Measurements from ENCODE around the gene CTNNA1. TPM values are rescaled to one million over a fixed set of nuclear protein-coding genes. Genes with fewer than 3 reads are reported as not detected.

CTNNA1 gene
- total RNA-seq, 3 donors from 2014 or later (not counting 1 experiment from before 2014, with no cell fraction given) = 34.4 to 53.0 (median 49.8) TPM

DNA sequence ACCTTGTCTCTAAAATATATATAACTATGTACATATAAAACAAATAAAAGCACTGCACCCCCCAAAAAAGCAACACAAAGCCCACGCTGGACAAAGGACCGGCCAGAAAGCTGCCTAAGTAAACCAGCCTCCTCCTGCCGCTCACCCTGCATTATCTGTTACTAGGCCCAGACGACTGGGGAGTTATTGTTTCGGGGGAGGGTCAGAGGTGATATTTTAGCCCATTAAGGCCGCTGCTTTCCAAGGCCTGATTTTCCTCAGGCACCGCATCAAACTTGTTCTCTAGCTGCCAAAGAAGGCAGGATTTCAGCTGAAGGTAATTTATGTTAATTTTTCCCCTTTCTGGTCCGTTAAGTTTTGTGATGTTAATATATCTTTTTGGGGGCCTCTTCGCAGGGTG is 44.0 kb upstream of the CTNNA1 start:
- Mint-ChIP-seq H3K27ac (no peak overlapping the region), H3K36me3 (no peaks in the 10 kb centered on the region), H3K27me3 (ENCODE audit: low read depth in 2 of 2) (peaks cover 27 to 38% of the 10 kb centered on the region in 2 donors), H3K4me1 (no peaks in the 10 kb centered on the region), H3K9me3 (no peaks in the 10 kb centered on the region), H3K4me3 (no peak overlapping the region)
- Histone ChIP-seq H3K27ac (ENCODE audit: low read length) (no peak overlapping the region), H3K27me3 (ENCODE audit: control insufficient read depth, insufficient read depth, low read length) (peaks cover 5% of the 10 kb centered on the region), H3K4me1 (ENCODE audit: control insufficient read depth, insufficient read depth, low read length) (no peaks in the 10 kb centered on the region), H3K36me3 (ENCODE audit: control insufficient read depth, insufficient read depth, low read length) (no peaks in the 10 kb centered on the region), H3K4me3 (ENCODE audit: low read length) (no peak overlapping the region), H3K9me3 (ENCODE audit: control insufficient read depth, insufficient read depth, low read length) (no peaks in the 10 kb centered on the region)
- WGBS (ENCODE audit: insufficient coverage) = 86% methylated on average over 9 of the region's 9 CpGs
- TF ChIP-seq, protein P1, sequence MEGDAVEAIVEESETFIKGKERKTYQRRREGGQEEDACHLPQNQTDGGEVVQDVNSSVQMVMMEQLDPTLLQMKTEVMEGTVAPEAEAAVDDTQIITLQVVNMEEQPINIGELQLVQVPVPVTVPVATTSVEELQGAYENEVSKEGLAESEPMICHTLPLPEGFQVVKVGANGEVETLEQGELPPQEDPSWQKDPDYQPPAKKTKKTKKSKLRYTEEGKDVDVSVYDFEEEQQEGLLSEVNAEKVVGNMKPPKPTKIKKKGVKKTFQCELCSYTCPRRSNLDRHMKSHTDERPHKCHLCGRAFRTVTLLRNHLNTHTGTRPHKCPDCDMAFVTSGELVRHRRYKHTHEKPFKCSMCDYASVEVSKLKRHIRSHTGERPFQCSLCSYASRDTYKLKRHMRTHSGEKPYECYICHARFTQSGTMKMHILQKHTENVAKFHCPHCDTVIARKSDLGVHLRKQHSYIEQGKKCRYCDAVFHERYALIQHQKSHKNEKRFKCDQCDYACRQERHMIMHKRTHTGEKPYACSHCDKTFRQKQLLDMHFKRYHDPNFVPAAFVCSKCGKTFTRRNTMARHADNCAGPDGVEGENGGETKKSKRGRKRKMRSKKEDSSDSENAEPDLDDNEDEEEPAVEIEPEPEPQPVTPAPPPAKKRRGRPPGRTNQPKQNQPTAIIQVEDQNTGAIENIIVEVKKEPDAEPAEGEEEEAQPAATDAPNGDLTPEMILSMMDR (IDR thresholded peaks at IDR 0.05) = no peak
- intact Hi-C loops (cut with micrococcal nuclease) = no loop called here
- no peak for DNase-seq
- ATAC-seq = no peak

GRCh38 chr5:138711087-138711486 is 42.1 kb upstream of the CTNNA1 start:
- Mint-ChIP-seq H3K4me1 (no peaks in the 10 kb centered on the region), H3K36me3 (no peaks in the 10 kb centered on the region), H3K27ac (no peak overlapping the region), H3K9me3 (no peaks in the 10 kb centered on the region), H3K27me3 (ENCODE audit: low read depth in 2 of 2) (peaks cover 24 to 56% of the 10 kb centered on the region in 2 donors), H3K4me3 (no peak overlapping the region)
- Histone ChIP-seq H3K27me3 (ENCODE audit: control insufficient read depth, insufficient read depth, low read length) (no peaks in the 10 kb centered on the region), H3K4me1 (ENCODE audit: control insufficient read depth, insufficient read depth, low read length) (no peaks in the 10 kb centered on the region), H3K9me3 (ENCODE audit: control insufficient read depth, insufficient read depth, low read length) (no peaks in the 10 kb centered on the region), H3K36me3 (ENCODE audit: control insufficient read depth, insufficient read depth, low read length) (no peaks in the 10 kb centered on the region), H3K27ac (ENCODE audit: low read length) (no peak overlapping the region), H3K4me3 (ENCODE audit: low read length) (no peak overlapping the region)
- no peak for DNase-seq
- TF ChIP-seq, protein P1 (IDR thresholded peaks at IDR 0.05) = no peak
- intact Hi-C loops (cut with micrococcal nuclease) = no loop called here
- 91% methylated on average over 6 of the region's 6 CpGs for WGBS (ENCODE audit: insufficient coverage)
- no peak for ATAC-seq

- Mint-ChIP-seq H3K27ac (no peak overlapping the region), H3K27me3 (ENCODE audit: low read depth in 2 of 2) (peaks cover 17 to 50% of the 10 kb centered on the region in 2 donors), H3K36me3 (no peaks in the 10 kb centered on the region), H3K4me1 (no peaks in the 10 kb centered on the region), H3K9me3 (no peaks in the 10 kb centered on the region), H3K4me3 (no peak overlapping the region)
- WGBS (ENCODE audit: insufficient coverage) = 87% methylated on average over 3 of the region's 3 CpGs
- intact Hi-C loops (cut with micrococcal nuclease) = no loop called here
- TF ChIP-seq, protein P1 (IDR thresholded peaks at IDR 0.05) = no peak
- no peak for ATAC-seq
- H3K27me3 ChIP-seq (ENCODE audit: control insufficient read depth, insufficient read depth, low read length) = no peaks in the 10 kb centered on the region
- no peak overlapping the region for H3K4me3 ChIP-seq (ENCODE audit: low read length)
- no peak overlapping the region for H3K27ac ChIP-seq (ENCODE audit: low read length)
- DNase-seq = no peak
- no peaks in the 10 kb centered on the region for H3K4me1 ChIP-seq (ENCODE audit: control insufficient read depth, insufficient read depth, low read length)
- H3K36me3 ChIP-seq (ENCODE audit: control insufficient read depth, insufficient read depth, low read length) = no peaks in the 10 kb centered on the region
- no peaks in the 10 kb centered on the region for H3K9me3 ChIP-seq (ENCODE audit: control insufficient read depth, insufficient read depth, low read length)
Observed at GRCh38 chr5:138711811-138712210, 41.4 kb upstream of the CTNNA1 start.

DNA sequence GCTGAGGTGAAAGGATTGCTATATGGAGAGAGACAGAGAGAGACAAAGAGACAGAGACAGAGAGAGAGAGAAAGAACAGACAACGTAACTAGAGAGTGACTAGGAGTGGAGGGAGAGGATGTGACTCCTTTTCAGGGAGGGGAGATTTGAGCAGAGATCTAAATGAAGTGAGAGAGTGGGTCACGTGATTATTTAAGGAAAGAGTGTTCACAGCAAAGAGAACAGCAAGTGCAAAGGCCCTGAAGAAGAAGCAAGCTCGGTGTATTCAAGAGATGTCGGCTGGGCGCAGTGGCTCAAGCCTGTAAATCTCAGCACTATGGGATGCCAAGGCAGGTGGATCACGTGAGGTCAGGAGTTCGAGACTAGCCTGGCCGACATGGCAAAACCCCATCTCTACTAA is 40.9 kb upstream of the CTNNA1 start:
- Mint-ChIP-seq H3K36me3 (no peaks in the 10 kb centered on the region), H3K4me3 (no peak overlapping the region), H3K27me3 (ENCODE audit: low read depth in 2 of 2) (peaks cover 17 to 49% of the 10 kb centered on the region in 2 donors), H3K27ac (no peak overlapping the region), H3K4me1 (no peaks in the 10 kb centered on the region), H3K9me3 (no peaks in the 10 kb centered on the region)
- no peak for ATAC-seq
- Histone ChIP-seq H3K36me3 (ENCODE audit: control insufficient read depth, insufficient read depth, low read length) (no peaks in the 10 kb centered on the region), H3K9me3 (ENCODE audit: control insufficient read depth, insufficient read depth, low read length) (no peaks in the 10 kb centered on the region), H3K27ac (ENCODE audit: low read length) (no peak overlapping the region), H3K4me1 (ENCODE audit: control insufficient read depth, insufficient read depth, low read length) (no peaks in the 10 kb centered on the region), H3K4me3 (ENCODE audit: low read length) (no peak overlapping the region), H3K27me3 (ENCODE audit: control insufficient read depth, insufficient read depth, low read length) (no peaks in the 10 kb centered on the region)
- TF ChIP-seq, protein P1 (IDR thresholded peaks at IDR 0.05) = no peak
- intact Hi-C loops (cut with micrococcal nuclease) = no loop called here
- 92% methylated on average over 8 of the region's 8 CpGs for WGBS (ENCODE audit: insufficient coverage)
- DNase-seq = no peak

Measured in natural killer cell (primary cell).